ENCODE data around the gene AGRN.

The AGRN gene

DNA sequence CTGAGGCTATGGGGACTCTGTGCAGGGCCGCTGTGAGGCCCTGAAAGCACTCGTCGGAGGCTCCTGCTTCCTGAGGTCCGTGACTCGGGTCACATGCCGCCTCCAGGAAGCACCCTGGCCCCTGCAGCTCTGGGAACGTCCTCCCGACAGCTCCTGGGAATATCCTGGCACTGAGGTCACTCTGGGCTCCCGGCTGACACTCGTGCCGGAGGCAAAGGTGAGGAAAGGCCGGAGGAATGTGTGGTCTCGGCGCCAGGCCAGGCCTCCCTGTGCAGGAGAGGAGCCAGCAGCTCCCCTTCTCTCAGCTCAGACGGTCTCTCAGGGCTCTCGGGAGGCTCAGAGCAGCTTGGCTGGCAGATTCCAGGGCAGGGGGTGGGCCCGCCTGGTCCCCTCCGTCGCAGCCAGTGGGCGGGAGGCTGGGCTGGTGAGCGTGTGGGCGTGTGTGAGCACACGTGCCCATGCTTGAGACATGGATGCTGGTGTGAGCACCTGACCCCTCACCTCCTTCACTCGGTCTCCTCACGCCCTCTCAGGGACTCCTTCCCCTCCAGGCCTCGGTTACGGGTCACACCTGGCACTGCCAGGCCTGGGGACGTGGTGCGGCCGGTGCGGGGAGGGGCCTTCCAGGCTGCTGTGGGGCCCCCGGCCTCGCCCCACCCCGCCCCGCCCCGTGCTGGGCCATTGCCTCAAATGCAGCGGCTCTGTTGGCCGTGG lies 59.6 kb downstream of the AGRN start:
- DNase-seq (ENCODE audit: low read depth, low spot score), result no peak

DNA sequence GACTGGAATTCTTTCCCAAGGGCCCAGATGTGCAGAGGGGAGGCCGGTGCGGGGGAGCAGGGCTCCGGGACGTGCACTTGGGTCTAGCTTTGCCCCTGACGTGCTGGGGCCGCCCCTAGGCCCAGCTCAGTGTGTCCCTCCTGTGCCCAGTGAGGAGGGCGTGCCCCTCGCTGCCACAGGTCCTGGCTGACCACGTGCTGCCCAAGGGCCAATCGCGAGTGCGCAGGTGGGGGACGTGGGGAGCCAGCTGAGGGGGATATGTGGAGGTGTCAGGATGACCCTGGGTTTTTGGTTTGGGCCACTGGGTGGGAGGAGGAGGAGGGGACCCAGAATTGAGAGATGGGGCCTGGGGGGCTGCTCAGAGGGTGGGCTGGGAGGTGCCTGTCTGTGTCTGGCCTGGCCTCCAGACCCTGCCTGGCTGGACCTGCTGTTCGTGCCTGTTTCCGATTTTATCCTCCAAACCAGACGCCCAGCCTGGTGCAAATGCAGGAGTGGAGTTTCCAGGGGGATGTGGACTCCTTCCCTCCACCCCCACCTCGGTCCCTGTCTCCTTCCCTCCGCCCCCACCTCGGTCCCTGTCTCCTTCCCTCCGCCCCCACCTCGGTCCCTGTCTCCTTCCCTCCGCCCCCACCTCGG lies 60.3 kb downstream of the AGRN start:
- DNase-seq (ENCODE audit: low read depth, low spot score), result no peak

DNA sequence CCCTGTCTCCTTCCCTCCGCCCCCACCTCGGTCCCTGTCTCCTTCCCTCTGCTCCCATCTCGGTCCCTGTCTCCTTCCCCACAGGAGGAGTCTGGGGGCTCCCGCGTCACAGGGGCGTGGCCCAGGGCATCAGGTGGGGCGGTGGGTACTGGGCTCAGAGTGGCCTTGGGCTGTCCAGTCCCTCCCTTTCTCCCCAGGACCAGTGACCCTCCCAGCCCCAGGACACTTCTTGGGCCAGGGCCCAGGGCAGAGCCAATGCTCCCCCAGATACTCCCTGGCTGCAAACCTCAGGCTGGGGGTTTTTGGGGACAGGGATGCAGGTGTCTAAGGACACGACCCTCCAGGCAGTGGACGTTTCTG lies 61.0 kb downstream of the AGRN start:
- DNase-seq (ENCODE audit: low read depth, low spot score), result no peak

DNA sequence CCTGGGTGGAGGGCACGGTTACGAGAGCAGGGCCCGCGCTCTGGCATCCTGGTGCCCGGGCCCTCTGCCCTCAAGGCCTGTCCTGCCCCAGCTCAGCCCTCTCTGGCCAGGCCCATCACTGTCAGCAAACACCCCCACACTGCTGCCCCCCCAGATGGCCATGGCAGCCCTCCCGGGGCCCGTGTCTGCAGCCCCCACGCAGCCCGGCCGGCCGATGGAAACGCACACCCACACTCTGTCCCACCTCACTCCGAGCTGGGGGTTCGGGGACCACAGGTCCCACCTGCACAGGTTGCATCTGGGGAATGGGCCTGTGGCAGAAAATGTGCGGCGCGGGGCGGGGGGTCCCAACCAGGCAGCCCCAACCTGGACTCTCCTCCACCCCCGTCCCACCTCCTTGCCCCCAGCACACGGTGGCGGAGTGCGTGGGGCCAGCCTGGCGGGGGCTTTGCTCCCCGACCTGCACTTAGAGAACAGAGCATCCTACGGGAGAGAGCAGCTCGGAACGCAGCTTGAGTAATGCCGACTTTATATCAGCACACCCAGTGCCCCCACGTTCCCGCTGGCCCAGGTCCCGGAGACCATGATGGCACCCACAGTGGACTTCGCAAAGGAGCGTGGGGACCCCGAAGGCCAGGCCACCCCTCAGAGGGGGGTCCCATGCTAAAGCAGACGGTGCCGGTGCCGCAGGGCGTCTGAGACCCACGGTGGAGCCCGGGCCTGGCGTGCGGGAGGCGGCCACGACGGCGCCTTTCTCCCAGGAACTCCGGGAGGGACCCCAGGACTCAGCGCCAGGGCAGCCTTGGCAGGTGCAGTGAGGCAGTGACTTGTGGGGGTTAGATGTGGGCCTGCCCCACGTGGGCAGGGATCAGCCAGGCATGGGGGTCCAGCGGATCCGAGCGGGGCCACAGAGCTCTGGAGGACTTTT lies 61.7 kb downstream of the AGRN start:
- DNase-seq (ENCODE audit: low read depth, low spot score), result no peak

DNA sequence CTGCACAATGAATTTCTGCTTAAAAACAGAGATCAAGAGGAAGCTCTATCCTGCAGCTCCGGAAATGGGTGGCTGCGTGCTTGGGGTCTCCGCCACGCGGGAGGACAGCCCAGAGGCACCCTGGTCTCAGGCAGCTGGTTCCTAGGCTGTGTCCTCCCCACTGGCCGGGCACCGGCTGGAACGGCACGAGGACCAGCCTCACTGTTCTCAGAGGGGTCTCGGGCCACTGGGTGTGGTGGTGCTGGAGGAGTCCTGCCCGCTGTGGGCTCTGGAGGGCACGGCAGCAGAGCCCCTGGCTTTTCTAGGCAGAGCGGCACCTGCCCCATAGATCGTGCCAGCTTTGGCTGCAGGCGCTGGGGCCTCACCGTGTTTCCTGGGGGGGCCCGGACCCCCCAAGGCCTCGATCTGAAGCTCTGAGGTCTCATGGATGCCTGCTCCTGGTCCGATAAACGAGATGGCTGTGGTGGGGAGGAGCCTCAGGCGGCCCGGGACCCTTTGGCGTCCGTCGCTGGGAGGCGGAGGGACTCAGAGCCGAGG lies 62.4 kb downstream of the AGRN start:
- DNase-seq (ENCODE audit: low read depth, low spot score), result no peak

DNA sequence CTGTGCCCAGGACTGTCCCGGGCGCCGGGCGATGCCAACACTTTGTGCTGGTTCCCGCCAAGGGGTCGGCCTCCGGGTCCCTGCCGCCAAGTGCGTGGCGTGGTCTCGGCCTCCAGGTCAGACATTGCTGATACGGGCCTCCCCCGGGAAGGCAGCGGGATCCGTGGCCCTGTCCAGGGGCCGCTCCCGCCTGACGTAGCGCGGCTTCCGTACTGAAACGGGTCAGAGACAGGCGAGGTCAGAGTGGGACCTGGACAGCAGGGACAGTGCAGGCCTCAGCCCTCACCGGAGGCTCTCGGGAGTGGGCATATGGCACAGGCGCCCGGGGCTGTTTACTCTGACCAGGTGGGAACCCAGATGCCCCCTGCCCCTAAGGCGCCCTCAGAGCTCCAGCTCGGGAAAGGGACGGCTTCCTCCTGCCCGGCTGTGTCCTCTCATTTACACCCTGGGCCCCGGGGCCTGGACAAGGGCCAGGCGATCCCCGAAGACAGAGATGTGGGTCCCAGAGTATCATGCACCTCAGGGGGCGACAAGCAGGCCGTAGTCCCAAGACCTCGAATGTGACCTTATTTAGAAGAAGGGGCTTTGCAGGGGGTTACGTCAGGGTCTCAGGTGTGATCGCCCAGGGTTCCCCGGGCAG lies 63.0 kb downstream of the AGRN start:
- DNase-seq (ENCODE audit: low read depth, low spot score), result no peak

DNA sequence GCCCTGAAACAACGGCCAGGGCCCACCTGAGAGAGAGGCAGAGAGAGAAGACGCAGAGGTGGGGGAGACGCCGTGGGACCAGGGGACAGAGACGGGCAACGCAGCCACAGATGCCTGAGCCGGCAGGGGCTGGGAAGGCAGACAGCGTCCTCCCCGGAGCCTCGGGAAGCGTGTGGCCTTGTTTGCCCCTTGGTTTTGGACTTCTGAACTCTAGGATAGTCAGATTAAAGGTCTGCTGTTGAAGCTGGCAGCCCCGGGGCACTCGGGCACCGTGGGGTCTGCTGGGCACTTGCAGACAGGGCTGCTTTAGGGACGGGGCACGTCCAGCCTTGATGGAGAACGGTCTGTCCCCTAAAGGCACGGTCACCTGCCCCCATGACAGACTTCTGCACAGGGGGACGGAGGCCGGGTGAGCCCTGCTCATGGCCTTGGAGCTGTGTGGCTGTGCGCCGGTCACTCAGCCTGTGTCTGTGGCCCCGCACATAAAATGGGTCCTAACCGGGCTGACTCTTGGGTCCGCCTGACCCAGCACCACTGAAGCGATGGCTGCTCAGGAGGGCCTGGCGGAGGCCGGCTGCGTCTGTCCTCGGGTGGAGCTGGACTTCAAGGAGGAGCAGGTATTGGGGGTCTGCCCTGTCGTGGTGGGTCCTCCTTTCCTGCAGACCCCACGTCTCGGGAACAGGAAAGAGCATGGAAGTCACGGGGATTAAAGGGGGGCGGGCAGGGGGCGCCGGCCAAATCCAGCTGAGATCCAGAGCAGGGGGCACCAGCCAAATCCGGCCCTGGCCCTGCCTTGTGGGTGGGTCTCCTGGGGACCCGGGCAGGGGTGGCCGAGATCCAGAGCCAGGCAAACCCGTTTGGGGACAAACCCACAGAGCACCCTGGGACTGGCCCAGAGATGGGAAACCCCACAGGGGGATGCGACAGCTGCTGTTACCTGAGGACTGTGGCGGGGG lies 63.8 kb downstream of the AGRN start:
- DNase-seq (ENCODE audit: low read depth, low spot score), result no peak

DNA sequence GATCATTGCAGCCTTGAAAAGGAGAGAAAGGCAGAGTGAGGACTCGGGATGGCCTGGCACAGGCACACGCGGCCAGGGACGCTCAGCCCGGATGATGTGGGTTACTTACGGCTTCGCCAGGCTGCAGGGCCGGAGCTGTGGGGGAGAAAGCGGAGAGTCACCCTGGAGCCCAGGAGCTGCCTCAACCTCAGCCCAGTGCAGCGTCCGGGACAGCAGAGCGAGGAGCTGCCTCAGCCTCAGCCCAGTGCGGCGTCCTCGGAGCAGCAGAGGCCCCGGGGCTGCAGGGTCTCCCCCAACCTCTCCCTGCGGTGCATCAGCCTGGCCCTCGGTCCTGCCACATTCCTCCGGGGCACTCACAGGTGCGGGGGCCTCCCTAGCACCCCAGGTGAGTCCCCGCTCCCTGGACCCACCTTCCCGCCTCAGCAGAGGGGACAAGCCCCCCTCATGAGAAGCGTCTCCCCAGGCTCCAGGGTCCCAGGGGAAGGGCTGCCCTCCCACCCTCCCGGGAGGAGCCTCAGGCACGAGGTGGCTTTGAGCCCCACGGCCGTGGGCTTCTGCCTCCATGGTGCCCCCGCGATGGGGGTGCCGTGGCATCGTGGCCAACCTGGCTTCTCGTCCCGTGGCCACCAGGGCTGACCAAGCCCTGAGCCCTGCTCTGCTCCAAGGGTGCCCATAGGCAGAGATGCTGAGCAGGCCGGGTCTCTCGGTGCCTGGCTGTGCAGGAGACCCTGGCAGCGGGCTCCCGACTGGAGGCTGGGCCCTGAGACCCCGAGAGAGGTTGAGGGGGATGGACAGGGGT lies 64.7 kb downstream of the AGRN start:
- no peak for DNase-seq (ENCODE audit: low read depth, low spot score)

DNA sequence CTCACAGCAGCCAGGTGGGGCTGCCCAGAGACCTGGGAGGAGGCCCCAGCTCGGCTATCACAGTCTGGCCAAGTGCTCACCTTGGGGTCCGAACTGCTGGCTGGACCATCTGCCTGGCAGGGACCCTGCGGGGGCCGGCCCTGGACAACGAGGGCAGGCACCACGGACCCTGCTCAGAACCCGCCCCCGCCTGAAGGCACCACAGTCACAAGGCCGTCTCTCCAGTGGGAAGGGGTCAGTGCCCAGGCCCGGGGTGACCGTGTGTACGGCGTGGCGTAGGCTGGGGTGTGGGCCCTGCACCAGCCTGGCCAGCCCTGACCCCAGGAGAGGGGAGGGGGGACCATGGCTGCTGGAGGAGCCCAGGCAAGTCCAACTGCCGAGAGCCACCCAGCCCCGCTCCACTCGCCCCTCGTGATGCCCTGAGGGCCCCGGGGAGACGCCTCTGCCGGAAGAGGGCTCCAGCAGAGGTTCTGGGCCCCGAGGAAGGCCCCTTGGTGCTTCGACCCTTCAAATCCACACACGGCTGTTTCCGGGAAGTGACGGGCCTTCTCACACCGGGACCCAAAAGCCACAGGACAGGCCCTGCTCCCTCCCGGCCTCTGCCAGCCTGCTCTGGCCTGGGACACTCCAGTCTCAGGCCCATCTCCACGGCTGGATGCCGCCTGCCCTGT lies 65.4 kb downstream of the AGRN start:
- no peak for DNase-seq (ENCODE audit: low read depth, low spot score)

DNA sequence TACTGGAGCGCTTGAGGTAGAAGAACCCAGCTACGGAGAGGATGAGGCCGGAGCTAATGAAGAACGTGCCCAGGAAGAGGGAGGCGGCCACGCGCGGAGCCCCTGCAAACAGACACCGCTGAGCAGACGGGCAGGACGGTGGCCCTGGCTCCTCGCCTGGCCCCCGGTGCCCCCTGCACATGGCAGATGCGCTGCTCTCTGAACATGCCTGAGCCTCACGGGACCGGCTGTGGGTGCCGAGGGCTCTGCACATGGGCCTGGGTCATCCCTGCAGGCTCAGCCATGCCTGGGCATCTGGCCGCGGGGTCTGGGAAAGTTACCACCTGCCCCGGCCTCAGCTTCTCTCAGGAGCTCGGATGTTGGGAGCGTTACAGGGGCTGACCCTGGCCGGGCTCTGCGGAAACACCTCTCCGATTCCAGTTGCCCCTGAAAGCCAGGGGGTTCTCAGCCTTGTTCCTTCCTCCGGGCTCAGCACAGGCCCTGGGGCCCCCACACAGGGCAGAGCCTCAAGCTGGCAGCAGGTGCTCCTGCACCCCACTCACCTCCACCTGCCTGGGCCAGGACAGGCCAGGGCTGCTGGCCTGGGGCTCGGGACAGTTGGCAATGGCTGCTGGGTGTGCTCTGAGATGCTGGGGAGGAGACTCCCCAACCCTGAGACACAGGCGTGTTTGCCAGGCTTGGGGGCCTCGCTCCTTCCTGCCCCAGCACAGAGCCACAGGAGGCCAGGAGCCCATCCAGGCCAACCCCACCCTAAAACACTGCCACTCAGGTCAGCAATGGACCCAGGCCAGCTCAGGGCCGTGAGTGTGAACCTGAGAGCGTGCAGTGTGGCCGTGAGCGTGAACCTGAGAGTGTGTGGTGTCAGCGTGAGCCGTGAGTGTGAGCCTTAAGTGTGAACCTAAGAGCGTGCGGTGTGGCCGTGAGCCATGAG lies 66.3 kb downstream of the AGRN start:
- no peak for DNase-seq (ENCODE audit: low read depth, low spot score)

DNA sequence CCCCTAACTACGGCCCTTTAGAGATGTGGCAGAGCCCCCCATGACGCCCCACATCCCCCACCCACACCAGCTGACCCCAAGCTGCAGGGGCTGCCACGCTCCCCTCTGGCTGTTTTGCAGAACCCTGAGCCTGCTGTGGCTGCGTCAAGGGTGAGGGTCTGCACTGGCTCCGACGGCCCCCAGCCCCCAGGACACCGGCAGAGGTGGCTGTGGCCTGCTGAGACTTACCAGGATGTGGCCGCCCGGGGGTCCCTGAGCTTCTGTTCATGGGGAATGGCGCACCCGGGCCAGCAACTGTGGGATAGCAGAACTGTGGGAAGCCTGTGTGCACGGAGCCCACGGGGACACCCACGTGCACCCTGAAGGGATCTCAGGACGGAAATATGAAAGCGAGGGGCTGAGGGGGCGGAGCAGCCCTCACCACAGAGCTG lies 67.0 kb downstream of the AGRN start:
- DNase-seq (ENCODE audit: low read depth, low spot score), result no peak

DNA sequence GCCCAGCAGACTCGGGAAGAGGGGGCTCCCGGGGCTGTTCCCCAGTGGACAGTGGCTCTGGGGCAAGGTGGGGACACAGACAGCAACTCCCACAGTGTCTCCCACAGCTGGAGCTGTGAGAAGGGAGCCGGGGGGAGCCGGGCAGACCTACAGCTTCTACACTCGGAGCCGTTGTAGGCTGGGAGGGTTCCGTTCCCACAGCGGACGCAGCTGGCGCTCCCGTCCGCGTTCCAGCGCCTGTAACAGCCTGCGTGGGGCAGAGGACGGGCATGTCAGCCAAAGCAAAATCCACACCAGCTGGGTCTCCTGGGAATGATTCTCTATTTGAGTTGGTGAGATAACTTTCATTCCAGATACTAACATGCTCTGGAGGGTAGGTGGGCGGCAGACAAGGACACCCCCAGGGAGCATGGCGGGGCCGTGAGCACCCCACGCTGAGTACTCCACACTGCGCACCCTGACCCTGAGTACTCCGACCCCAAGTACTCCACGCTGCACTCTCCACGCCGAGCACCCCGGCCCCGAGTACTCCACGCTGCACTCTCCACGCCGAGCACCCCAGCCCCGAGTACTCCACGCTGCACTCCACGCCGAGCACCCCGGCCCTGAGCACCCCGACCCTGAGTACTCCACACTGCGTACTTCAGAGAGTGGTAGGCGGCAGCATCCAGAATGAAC lies 67.6 kb downstream of the AGRN start:
- no peak for DNase-seq (ENCODE audit: low read depth, low spot score)

DNA sequence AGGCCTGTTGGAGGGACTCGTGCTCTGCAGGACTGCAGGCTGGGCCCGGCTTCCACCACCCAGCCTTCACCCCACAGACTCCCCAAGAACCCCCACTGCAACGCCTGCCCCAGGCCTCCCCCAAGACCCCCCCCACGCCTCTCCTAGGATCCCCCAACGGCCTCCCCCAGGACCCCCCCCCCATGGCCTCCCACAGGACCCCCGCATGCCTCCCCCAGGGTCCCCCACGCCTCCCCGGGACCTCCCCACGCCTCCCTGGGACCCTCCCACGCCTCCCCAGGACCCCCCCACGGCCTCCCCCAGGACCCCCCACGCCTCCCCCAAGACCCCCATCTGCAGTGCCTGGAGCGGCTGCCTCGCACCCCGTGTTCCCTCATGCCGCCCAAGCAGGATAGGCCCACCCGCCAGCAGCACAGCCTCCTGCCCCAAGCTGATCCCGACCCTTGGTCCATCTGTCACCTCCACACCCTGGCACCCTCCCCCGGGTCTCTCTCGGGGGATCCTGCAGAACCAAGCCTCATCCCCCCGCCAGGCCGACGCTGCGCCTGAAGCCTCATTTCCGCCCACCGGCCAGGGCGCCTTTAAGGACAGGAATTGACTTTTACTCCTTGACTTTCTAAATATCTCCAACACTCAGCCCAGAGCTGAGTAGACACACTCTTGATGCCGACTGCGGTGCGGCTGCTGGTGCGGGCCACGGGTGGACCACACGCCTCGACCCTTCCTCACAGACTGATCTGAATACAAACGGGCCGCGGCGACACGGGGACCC lies 68.3 kb downstream of the AGRN start:
- no peak for DNase-seq (ENCODE audit: low read depth, low spot score)

DNA sequence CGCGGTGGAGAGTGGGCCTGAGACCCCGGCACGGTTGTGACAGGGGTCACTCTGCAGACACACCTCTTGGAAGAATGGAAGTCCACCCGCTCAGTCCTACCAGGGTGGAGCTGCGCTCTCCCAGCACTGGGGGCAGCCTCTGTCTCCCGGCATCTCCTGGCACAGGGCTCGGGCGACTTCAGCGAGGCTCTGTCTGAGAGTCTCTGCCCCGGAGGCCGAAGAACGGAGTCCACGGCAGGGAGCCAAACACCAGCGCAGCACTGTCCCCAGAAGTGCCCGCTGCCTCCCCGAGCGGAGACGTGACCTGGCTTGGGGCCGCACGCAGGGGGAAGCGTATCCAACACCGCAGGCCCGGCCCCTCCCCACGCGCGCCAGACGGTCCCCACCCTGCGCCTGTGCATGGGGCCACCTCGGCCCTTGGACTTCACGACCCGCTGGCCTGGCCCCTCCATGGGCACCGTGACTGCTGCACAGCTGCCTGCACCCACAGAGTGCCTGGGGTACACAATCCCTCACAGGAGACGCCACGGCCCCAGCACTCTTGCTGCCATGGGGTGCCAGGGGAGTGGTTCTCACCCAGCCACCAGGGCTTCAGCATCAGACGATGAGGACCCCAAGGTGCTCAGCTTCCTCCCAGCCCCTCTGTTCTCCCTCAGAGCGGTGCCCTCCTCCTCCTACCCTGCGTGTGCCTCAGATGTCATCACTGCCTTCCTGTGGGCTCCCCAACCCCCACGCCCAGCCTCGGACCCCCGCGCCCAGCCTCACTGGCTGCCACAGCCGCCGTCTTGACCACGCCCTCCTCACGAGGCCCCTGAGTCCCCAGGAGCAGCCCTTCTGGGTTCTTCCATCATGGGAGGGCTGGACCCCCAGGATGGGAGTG lies 69.1 kb downstream of the AGRN start:
- DNase-seq (ENCODE audit: low read depth, low spot score), result no peak

DNA sequence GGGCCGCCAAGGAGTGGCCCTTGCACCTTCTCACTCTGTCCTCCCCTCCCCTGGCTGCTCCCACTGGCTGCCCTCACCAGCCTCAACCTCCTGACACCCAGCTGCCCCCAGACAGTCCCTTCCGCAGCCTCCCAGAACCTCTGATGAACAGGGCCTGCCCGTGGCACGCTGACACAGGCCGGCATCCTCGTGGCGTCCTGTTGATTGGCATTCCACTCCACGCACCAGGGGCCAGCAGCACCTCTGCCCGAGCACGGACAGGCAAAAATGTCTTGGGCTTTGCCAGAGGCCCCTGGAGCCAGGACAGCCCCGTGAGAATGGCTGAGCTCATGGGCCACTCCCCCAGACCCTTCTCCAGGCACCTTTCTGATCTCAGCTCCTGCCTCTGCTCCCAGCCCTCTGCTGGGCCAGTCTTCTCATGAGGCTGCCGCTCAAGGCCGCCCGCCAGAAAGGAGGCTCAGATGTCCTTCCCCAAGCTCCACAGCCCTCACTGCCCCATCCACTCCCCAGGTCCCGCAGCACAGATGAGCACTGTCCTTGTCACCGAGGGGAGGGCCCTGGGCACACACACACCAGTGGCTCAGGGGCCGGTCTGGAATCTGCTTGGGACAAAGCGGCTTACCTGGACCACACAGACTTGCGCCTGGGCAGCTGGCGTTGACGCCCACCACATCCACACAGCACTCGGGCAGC lies 70.0 kb downstream of the AGRN start:
- no peak for DNase-seq (ENCODE audit: low read depth, low spot score)
